ENCODE measurements around the gene CHN2.
A peak's percentile ranks its signal among the peaks of the same experiment; 100 is the strongest.

The CHN2 gene

DNA sequence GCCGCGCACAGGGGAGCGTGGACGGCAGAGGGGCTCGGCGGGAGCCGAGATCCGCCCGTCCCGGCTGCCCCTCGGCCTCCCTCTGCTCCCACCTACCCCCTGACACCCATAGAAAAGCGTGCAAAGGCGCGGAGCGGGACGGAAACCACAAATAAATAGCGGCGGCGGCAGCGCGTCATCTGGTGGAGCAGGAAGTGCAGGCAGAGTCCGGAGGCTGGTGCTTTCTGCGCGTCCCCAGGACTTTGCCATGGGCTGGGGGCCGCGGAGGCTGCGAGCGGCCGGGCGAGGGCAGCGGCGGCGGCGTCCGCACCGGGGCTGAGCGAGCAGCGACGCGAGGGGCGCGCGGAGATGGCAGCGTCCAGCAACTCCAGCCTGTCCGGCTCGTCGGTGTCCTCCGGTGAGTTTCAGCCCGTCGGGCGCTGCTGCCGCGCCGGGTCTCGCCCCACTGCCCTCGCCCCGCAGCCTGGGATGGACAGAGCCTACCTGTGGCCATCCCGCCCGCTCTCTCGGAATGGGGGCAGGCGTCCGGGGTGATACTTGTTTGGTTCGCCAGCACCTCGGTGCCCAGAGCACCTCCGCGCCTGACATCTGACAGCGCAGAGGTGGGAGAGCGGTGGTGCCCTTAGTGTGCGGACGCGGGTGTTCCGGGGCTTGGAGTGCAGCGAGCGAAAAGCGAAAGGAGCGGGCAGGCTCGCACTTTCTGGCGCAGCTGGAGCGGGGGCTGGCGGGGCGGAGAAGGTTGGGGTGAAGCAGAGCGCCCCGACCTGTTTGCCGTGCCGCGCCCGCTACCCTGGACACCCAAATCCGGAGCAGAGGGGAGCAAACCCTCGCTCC, at the start of gene CHN2:
CHN2 (plus strand) TSS at position 182 of the 834 bp plus-strand sequence.
- DNase-seq, result peak; percentile 34

DNA sequence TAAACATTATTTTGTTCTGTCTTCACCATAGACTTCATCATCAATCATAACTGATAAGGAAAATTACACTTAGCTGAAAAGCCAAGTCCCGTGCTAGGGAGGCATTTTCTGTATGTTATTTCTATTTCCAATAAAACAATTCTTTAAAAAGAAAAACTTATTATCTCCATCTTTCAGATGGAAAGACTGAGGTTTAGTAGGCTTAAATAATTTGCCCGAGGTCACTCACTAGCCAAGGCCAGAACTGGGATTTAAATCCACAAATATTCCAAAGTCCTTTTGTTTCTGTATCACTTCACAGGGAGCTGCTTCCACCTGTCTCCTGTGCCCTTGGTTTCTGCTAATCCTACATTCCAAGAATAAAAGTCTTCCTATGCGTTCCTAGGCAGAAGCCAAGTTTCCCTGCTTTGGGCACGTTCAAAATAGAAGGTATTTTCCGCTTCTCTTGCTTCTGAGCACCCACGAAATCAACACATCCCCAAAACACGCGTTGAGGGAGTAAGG, 49.0 kb upstream of the CHN2 start:
- no peak for DNase-seq

DNA sequence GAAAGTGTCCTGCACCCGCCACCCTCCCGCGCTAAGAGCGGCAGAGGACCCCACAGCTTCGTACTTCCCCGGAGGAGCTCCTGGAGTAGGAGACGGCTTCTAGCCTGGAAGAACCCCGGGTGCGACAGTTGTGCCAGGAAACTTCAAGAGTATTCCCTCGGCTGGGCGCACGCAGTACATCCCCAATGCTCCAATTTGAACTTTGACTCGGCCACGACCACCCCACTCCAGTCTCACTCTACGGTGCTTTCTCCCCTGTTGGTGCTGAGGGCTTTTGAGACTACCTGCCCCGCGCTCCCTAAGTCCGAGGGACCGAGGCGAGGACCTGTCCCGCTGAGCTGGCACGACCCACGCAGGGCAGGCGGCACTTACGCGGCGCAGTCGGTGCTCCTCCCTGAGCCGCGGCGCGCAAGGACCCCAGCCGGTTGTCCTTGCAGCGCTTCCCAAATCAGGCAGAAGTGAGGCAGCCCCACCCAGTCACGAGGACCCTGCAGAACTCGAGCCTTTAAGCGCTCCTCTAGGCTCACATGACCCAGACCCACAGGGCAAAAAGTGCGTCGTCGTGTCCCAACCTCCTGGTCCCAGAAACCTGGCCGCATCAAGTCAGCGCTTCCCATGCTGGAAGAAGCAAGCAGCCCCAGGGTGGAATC, 48.4 kb upstream of the CHN2 start, which contains the start of gene CPVL:
CPVL (minus strand) TSS at position 481 of the 650 bp plus-strand sequence. CDS start 25,476 bp downstream, outside the sequence.
- no peak for DNase-seq

DNA sequence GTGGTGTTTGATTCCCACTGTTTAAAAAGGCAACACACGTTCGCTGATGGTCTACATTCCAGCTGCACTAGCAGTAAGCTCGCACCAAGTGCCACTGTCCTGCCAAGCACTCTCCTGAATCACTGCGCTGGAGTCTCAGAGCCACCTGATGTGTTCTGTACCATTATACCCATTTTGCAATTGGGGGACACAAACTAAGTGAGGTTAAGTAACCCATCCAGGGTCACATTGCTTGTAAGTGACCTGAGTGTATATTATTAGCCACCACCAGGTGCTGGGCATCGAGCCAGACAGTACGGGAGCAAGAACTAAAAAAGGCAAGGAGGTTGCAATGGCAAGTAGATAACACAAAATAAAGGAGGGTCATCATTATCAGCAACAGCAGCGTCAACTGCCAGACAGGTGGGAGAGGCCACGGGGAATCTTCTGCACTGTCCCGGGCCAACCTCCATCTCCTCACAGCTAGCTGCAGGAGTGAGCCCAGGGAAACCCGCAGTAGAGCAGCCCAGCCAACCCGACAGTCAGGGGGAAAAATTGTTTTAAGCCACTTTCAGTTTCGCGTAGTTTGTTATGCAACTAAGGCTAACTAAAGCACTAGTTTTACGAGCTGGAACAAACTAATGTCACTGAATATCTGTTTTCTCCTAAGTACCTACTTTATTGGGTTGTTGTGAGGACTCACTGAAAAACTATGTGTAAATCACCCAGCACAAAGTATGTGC, 47.5 kb upstream of the CHN2 start:
- DNase-seq, result no peak

DNA sequence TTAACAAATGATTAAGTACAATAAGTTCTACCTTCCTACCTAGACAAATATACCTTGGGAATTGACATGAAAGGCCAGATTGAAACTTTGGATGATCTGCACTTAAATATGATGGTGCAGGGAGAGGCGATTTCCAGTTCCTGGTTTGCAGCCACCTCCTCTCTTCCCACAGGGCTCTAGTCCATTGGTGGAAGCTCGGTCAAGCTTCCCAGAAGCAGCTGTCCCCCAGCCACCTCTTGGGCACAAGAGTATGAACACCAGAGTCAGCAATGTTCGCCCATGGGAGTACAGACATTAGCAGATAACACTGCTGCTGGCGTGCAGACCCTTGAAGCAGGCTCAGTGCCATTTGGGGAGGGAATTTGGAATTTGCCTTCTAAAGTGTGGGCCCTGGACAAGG, 46.8 kb upstream of the CHN2 start:
- DNase-seq, result no peak

DNA sequence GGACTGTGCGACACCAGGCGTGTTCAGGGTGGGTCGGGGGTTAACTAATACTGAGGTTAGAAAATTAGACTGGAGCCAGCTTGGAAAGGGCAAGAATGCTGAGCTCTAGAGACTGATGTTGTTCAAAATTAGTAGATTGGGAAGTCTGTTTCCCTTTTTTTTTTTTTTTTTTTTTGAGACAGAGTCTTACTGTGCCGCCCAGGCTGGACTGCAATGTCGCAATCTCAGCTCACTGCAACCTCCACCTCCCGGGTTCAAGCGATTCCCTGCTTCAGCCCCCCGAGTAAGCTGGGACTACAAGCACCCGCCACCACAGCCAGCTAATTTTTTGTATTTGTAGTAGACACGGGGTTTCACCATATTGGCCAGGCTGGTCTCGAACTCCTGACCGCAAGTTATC, 45.5 kb upstream of the CHN2 start:
- no peak for DNase-seq

DNA sequence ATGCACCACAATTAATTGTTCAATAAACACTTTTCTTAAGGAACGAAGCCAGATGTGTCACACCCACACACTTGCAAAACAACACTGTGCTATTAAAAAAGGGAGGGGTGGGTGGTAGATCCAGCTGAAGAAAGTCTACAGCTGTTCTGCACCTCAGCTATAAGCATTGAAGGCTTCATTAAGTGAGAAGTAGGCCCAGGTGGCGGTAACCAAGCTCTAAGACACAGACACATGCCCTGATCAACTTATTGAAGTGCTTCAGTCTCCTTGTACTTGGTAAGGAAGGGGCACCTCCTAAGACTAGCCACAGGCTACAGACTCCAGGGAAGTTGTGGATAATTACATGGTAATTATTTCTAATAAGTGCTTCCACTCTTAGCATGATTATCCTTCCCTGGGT, 43.7 kb upstream of the CHN2 start:
- DNase-seq, result no peak

DNA sequence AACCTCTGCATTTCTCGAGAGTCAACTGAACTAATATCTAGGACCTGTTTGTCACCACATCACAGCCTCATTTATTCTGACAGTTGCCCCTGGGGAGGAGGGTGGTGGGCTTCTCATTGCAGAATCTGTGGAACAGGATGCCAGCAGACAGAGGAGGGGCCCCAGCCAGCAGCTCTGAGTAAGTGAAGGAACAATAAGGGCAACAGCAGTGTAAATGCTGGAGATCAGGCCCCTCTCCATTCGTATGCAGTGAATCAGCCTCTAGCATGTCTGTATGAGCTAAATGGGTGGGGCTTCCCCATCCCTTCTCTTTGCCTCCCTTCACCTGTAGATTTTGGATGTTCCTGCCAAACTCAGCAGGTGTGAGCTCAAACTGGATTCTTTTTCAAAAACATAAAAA, 40.5 kb upstream of the CHN2 start:
- DNase-seq, result no peak

DNA sequence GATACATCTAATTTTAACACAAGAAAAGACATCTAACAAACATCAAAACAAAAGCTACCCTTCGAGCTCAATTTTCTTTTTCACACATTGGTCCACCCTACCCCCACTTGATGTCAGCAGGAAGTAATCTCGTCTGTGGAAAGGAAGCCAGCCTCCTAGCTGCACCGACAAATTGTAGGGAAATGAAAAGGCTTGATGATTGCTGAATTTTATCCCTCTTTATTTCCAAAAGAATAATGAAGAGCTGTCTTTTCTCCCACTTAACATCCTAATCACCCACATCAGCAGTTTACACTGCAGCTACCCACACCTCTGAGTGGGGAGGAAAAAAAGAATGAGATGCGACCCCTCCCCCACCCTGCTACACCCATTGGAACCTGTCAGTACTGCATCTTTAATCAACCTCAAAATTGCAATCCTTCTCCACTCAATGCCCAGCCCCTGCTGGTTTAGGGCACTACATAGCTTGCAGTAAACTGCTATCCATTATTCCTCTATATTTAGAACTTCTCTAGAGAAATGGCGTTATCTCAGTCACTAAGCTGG, 37.6 kb upstream of the CHN2 start:
- no peak for DNase-seq

DNA sequence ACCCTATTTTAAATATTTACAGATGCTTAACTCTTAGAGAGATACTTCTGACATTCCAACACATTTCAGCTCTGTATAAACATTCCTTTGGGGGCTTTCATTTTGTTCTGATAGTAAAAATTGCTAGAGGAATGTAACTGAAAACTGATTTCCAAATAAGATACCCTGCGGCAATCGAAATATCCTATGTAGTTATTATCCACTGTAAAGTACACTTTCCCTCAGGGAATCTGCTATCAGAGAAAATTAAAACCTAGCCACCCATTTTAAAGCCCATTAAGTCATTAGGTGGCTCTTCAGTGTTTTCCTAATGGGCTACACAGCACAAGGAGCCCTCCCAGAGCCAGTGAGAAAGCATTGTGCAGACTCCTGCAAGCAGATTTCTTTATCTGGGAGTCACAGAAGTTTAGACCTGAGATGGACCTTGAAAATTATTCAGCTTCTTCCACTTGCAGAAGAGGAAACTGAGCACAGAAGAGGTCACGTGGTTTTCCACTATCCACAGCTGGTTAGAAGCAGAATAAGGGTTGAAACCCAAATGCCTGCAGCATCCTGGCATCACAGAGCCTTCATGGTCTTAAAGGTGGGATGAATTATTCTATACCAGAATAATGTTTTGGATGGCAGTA, 35.7 kb upstream of the CHN2 start:
- DNase-seq, result no peak

DNA sequence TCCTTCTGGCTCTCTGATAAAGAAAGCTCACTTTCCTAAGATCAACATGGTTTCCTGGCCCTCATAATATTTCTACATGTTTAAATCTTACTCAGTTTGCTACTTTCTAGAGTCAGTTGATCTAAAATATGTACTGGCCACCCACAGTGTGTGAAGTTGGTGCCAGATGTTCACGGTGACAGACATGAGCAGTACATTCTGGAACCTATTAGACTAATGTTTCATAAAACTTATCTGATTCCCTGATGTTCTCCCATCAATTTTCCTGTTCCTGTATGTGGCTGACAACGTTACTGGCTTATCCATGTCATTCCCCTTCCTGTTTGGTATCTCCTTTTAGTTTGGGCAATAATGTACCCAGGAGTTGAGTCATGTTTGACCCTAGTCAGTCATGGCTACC, 34.5 kb upstream of the CHN2 start:
- no peak for DNase-seq

DNA sequence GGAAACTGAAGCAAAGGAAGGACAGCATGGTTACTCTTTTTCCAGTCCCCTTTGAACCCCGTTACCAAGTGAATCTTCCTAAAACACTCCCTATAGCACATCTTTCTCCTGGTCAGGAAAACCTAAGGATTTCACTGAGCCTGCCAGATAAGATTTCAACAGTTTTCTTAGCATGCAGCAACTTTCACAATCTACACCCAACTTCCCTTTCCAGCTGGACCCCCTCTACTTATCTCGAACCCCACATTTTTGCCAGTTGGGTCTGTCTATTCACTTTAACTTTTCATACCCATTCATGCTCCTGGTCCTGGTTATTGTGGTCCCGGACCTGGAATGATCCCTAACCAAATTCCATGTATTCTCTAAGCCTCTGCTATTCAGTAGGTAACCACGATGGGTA, 33.3 kb upstream of the CHN2 start:
- DNase-seq, result no peak

DNA sequence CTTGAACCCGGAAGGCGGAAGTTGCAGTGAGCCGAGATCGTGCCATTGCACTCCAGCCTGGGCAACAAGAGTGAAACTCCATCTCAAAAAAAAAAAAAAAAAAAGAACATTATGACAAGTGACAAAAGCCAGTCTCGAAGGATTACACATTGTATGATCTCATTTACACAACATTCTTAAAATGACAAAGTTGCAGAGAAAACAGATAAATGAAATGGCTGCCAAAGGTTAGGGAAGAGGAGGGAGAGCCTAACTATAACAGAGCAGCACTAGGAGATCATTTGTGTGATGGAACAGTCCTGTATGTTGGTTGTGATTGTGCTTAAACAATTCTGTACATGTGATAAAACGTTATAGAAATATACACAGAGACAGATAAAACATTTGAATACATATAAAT, 32.0 kb upstream of the CHN2 start:
- DNase-seq, result no peak

DNA sequence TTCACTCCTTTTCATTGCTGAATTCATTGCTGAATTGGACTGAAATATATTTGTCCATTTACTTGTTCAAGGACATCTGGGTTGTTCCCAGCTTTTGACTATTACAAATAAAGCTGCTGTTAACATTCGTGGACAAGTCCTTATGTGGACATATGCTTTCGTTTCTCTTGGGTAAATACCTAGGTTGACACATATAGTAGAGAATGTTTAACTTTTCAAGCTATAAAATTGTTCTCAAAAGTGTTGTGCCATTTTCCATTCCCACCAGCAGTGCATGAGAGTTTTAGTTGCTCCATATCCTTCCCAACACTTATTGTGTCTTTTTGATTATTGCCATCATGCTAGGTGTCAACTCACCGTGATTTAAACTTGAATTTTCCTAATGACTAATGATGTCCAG, 30.7 kb upstream of the CHN2 start:
- no peak for DNase-seq

DNA sequence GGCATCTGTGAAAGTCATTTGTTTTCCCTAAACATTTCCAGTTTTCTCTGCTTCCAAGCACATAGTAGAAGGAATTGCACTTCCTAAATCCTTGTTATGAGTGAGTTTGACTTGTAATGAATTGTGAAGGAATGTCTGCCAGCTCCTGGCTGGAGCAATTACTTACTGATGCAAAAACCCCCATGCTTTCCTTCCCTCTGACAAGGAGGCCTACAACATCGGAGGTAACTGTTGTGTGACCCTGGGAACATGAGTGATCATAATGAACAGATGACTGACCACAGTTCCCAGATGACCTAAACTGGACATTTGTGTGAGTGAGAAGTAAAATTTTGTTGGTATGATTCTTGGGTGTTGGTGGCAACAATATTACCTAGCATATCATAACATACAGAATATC, 26.9 kb upstream of the CHN2 start:
- DNase-seq, result no peak

DNA sequence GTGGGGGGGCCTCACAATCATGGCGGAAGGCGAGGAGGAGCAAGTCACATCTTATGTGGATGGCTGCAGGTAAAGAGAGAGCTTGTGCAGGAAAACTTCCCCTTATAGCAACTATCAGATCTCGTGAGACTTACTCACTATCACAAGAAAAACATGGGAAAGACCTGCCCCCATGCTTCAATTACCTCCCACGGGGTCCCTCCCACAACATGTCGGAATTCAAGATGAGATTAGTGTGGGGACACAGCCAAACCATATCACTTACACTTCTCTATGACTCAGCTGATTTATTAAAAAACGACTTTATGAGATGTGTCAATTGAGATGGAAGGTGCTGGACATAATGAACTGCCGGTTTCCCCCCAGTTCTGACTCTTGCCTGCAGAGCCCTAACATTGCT, 23.8 kb upstream of the CHN2 start:
- no peak for DNase-seq

DNA sequence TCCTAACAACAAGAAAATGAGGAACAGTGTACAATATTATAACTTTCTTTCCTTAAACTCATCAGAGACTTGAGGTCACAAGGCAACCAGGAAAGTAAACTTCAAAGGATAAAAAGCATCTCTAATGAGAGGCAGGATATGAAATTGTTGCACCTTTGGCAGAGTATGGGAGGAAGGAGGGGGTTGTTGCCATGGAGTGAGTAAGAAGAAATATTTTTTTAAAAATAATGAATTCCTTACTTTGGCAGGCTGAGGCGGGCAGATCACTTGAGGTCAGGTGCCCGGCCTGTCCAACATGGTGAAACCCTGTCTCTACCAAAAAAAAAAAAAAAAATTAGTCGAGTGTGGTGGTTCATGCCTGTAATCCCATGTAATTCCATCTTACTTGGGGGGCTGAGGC, 21.1 kb upstream of the CHN2 start:
- no peak for DNase-seq

DNA sequence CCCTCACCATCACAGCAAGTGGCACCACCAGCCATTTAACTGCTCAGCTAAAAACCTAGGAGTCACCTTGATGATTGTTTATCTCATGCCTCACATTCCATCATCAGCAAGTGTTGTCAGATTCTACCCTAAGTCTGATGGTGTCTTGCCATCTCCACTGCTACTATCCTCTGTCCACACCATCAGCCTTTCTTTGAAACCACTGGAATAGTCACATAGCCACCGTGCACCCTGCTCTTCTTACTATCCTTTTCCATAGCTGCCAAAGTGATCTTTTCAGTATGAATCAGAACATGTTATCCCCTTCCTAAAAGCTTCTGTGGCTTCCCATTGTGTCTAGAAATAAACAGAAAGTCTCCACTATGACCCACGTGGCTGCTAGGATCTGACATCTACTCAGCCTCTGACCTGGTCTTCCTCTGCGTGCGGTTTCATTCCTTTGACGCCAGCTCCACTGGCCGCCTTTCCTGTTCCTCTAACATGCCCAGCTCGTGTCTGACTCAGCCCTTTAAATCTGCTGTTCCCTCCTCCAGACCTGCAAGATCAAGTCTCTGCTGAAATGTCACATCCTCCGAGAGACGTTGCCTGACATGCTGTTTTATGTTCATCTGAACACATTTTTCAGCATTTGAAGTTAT, 16.5 kb upstream of the CHN2 start:
- DNase-seq, result no peak

DNA sequence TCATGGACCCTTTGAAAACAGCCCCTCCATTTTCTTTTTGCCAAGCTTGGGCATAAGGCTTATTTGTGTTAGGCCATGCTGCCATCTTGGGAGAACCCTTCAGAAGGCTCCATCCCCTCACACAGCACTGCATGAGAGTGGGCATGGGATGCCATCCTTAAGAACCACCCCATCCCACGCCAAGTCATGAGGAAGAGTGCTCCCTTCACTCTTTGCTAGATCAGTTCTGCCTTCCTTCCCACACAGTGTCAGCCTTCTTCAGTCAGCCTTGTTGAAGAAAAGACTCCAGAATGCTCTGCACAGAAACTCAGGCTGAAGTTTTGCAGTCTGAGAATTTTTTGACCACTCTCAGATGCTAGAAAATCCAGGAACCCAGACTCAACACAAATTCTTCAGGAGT, 15.5 kb upstream of the CHN2 start:
- DNase-seq, result no peak

DNA sequence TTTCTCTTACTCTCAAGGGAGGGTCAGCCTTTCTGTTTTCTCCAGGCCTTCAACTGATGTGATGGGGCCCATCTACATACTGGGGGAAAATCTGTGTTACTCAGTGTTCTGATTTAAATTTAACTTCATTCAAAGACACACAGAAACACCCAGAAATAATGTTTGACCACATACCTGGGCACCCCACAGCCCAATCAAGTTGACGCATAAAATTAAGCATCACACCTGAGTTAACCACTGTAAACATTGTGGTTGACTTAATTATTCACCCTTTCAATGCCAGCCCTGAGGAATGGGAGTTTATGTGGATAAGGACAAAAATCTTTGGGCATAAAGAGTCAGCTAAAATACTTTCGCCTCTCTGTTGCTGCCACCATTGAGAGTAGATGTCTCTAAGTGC, 10.0 kb upstream of the CHN2 start:
- no peak for DNase-seq

DNA sequence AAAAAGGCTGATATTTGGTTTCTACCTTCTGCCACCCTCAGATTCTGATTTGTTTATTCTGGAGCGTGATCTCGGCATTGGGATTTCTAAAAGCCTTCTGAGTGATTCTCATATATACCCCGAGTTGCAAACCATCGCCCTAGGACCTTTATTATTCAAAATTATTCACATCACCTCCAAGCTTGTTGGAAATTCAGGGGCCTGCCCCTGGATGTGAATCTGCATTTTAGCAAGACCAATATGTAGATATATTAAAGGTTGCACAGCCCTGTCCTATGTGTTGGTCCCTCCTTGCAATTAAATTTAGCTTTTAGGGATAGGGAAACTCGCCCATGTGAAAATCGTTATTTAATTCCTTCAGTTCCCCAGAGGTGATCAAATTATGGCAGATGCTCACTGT, 9.0 kb upstream of the CHN2 start:
- no peak for DNase-seq

DNA sequence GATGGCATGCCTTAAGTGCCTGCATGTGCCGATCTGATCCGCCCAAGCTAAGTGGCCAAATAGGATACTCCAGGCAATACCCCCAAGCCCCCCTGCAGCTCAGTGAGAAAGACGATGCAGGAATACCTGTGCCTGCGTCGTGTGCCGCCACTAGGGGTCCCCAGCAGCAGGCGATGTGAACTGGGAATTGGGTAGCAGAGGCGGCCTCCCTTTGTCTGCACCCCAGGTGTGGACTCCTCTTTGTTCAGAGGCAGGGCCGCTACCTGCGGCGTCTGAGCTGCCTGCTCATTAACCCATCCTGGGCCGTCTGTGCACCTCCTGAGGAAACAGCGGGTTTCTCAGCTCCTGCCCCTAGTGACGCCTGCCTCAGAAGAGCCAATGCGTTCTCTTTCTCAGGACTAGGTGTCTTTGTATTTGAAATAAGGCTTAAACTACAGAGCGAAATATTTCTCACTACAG, 4.8 kb upstream of the CHN2 start:
- DNase-seq, result peak; percentile 28
